22Rv1 (cell line): Measurements from ENCODE around the gene PPM1M.

Experiments
- CTCF ChIP-seq: fragments of 450-650 bp; IDR thresholded peaks from 2 replicates; pipeline ENCODE4 v1.5.1; 2017; ENCODE audit warnings: mild to moderate bottlenecking
- ZFX ChIP-seq: fragments of 450-650 bp; IDR thresholded peaks from 2 replicates; pipeline ENCODE4 v1.6.1; 2017; ENCODE audit warnings: antibody characterized with exemption, borderline replicate concordance

DNA sequence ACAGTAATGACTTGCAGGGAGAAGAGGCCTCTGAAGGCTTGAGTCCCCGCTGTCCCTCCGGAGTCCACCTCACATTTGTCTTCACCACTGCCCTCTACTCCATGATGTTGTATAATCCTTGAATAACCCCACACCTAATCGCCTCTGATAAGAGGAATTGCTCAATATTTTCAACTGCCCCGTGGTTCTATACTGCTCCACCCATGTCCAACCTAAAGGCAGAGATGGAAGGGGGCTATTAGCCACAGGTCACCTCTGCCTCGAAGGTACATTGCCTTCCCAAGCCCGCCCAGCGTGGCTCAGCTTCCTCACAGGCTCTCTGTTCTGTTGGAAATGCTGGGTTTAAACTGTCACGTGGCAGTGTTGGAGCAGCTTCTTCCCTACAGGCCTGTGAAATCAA is 32.6 kb upstream of the PPM1M start:
- no peak for TF ChIP-seq CTCF
- TF ChIP-seq ZFX, result no peak
